HG02642 (cell line): ENCODE measurements around the gene TACO1.

Source experiments
- ATAC-seq: cut with Tn5 transposase; IDR thresholded peaks from one replicate; pipeline ENCODE4 v1.9.1; 2021; ENCODE audit warnings: mild to moderate bottlenecking; ENCODE audit not compliant: unreplicated experiment, poor library complexity

TACO1 gene

GRCh38 chr17:63596856-63597586 is 3.7 kb upstream of the TACO1 start:
- ATAC-seq: no peak

GRCh38 chr17:63598281-63598680 is 2.4 kb upstream of the TACO1 start:
- ATAC-seq: no peak

- no peak for ATAC-seq
Observed at GRCh38 chr17:63601439-63602371, 1.0 kb downstream of the TACO1 start.

- ATAC-seq: no peak
Observed at GRCh38 chr17:63609816-63610573, 9.3 kb downstream of the TACO1 start.

GRCh38 chr17:63610854-63611253 is 10.2 kb downstream of the TACO1 start:
- no peak for ATAC-seq

GRCh38 chr17:63611354-63611753 is 10.7 kb downstream of the TACO1 start:
- ATAC-seq: no peak

- ATAC-seq: no peak
Observed at GRCh38 chr17:63613663-63614062, 13.0 kb downstream of the TACO1 start.

GRCh38 chr17:63621229-63621683 is 20.6 kb downstream of the TACO1 start:
- ATAC-seq: no peak

- ATAC-seq: peak; percentile 92
Observed at GRCh38 chr17:63621684-63622573, 21.2 kb downstream of the TACO1 start, which contains the start of gene MAP3K3. MAP3K3 (plus strand) TSS chr17:63622417; CDS start chr17:63622760, 343 bp downstream.

GRCh38 chr17:63622574-63623390 is 22.1 kb downstream of the TACO1 start:
- peak; percentile 30 for ATAC-seq

GRCh38 chr17:63623786-63624530 is 23.3 kb downstream of the TACO1 start:
- ATAC-seq: no peak

GRCh38 chr17:63624531-63624880 is 23.8 kb downstream of the TACO1 start:
- ATAC-seq: no peak

- ATAC-seq: no peak
Observed at GRCh38 chr17:63626551-63627180, 26.0 kb downstream of the TACO1 start.

GRCh38 chr17:63629627-63630026 is 28.9 kb downstream of the TACO1 start:
- ATAC-seq: no peak

- no peak for ATAC-seq
Observed at GRCh38 chr17:63631062-63631461, 30.4 kb downstream of the TACO1 start.

- ATAC-seq: no peak
Observed at GRCh38 chr17:63631626-63632025, 30.9 kb downstream of the TACO1 start.

- ATAC-seq: no peak
Observed at GRCh38 chr17:63633742-63634141, 33.0 kb downstream of the TACO1 start.

- ATAC-seq: no peak
Observed at GRCh38 chr17:63634163-63634562, 33.5 kb downstream of the TACO1 start.
